HG03575 (cell line): ENCODE results near the gene ELF2.
"Not testable (repeated sequence)": the region's sequence is repeated elsewhere in the genome, so short reads cannot be mapped to it uniquely, and the experiment has no call there.

ENCODE experiments used
- ATAC-seq: cut with Tn5 transposase; IDR thresholded peaks from one replicate; pipeline ENCODE4 v1.9.1; 2021; ENCODE audit not compliant: unreplicated experiment, insufficient number of reproducible peaks, low FRiP score; ENCODE audit errors: extremely low read depth

ELF2 gene

DNA sequence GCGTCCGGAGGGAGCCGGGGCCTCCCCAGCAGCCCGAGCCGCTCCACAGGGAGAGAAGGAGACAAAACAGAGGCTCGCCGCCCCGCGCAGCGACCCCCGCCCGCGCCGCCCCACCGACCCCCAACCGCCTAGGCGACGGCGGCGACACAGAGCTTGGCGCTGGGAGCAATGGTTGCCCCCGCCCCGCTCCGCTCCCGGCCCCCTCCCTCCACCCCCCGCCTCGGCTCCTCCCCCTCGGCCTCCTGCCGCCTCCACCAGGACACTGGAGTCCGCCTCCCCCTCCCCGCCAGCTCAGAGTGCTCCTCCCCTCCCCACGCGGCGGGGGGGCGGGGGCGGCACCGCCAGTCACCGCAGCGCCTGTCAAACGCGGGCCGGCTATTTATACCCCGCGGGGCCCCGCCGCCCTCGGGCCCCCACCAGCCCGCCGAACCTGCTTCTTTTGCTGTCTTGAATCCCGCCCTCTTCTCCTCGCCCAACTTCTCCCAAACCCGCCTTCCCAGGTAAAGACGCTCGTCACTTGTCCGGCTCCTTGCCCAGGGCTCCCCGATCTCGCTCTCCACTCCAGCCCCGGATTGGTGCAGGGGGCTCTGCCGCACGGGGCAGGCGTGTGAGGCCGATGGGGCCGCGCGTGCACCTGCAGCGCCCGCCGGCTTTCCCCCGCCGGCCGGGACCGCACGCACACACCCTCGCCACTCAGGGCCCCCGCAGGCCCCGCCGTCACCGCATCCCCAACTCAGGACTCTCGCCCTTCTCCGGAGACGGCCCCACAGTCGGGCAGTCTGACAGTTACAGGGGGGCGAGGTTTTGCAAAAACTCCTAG lies at the start of gene ELF2:
Gene ELF2, minus strand, starts transcription at position 170 of the 820 bp plus-strand sequence. CDS start 39,517 bp downstream, outside the sequence.
- ATAC-seq: peak; percentile 16

DNA sequence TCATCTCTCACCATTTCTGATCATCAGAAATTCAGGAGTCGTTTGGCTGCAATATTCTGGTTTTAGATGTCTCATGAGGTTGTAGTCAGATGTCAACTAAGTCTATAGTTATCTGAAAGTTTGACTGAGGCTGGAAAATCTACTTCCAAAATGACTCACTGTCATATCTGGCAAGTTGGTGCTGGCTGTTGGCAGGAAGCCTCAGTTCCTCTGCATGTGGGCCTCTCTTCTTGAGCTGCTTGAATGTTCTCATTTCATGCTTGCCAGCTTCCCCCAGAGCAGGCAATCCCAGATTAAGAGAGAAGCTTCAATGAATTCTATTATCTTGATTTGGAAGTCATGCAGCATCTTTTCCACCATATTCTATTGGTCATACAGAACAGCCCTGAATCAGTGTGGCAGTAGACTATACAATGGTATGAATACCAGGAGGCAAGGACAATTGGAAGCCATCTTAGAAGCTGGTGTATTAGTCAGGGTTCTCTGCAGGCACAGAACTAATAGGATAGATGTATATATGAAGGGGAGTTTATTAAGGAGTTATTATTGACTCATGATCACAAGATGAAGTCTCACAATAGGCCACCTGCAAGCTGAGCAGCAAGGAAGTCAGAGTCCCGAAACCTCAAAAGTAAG lies 46.8 kb upstream of the ELF2 start:
- no peak for ATAC-seq

DNA sequence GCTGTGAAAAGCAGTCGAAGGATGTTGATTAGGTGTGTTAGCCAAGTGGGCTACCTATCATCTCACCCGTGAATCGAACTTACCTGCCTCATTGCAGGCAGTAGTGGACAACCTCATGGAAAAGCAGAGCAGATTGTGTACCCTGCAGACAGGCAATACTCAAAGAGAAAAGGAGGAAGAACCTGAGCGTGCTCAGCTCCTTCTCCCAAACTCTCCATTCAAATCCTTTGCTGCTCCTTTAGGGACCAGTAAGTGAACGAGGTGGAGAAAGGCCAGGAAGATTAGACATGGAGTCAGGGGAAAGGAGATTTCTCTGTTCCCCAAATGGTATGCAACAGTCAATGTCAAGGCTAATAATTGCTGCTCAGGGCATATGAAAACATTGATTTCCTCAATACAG lies 45.2 kb upstream of the ELF2 start:
- ATAC-seq: no peak

DNA sequence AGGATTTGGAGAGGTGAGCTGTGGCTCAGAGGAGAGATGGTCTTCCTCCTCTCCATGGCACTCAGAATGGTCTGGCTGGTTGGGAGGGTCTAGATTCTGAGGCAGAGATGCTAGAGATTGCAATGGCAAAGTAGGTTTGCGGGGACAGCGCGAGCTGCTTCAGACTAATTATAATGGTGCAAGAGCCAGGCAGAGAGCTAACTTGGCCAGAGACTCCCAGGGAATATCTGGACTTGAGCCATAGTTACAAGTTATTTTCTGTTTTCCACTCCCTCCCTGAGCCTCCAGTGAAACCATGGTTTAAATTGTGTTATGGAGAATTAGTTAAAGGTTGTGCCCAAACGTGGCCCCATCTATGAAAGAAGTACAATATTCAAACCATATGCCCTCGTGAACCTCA lies 44.7 kb upstream of the ELF2 start:
- ATAC-seq: no peak

DNA sequence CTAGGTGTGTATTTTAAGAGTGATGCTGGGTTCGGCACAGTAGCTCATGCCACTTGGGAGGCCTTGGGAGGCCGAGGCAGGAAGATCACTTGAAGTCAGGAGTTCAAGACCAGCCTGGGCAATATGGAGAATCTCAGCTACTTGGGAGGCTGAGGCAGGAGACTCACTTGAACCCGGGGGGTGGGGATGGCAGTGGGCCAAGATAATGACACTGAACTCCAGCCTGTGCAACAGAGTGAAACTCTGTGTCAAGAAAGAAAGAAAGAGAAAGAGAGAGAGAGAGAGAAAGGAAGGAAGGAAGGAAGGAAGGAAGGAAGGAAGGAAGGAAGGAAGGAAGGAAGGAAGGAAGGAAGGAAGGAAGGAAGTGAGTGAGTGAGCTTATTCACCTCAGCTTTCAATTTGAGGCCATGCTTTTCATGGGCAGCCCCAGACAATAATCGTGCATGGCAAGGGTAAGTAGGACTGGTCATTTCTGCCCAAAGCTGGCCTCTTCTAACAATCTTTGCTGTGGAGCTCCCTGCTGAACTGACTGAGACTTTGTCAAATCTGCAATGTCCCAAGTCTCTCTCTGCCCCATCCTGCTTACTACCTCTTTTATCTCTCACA lies 42.5 kb upstream of the ELF2 start:
- ATAC-seq: no peak

DNA sequence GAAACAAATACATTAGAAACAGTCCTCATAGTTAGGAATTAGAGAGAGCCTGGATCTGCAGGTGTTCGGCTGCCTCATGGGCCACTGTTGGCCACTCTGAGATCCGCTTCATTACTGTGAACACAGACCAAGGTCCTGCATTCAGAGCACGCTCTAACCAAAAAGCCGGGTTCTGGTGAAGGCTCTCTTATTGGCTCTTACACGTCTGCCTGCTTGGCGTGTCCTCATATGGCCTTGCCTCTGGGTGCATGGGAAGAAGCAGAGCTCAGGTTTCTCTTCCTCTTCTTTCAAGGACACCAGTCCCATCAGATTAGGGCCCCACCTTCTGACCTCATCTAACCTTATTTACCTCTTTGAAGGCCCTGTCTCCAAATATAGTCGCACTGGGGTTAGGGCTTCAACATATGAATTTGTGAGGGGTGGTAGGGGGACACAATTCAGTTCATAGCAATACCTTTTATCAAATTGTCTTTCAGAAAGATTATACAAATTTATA lies 37.1 kb upstream of the ELF2 start:
- ATAC-seq: peak; percentile 97

DNA sequence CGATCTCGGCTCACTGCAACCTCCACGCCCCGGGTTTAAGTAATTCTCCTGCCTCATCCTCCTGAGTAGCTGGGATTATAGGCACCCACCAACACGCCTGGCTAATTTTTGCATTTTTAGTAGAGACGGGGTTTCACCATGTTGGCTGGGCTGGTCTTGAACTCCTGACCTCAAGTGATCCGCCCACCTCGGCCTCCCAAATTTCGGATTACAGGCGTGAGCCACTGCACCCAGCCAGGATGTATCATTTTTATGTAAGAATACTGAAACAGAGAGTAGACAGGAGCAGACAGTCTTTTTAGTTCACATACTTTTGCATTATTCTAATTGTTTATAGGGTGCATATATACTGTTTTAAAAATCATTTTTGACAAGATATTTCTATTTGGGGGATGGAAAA lies 36.6 kb upstream of the ELF2 start:
- not testable (repeated sequence) for ATAC-seq

DNA sequence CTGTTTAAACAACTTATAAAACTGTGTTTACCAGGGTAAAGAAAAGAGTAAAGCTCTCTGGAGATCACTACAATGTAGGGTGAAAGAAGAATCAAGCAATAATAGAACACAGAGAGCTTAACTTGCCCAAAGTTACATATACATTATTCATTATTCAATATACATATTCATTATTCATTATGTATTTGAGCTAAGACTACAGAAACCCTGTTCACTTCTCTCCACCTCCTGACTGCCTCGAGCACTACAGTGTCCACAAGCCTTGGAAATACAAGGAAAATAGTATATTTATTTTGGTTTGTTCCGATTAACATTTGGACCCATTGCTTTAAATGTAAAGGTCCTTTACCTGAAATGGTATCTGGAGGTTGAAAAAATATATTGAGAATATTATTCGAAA lies 35.9 kb upstream of the ELF2 start:
- ATAC-seq: no peak

DNA sequence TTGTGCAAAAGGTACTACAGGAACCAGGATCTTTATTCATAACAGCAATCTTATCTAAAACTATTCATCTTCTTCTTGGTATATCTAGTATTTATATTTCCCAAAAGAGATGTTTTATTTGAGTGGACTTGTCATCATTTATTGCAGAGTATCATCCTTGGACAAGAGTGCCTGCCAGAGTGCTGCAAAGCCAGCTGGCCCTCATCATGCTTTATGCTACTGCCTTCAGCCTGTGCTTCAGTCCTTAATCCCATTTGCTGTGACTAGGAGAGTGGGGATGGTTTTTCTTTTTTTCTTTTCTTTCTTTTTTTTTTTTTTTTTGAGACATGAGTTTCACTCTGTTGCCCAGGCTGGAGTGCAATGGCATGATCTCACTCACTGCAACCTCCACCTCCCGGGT lies 33.5 kb upstream of the ELF2 start:
- no peak for ATAC-seq

DNA sequence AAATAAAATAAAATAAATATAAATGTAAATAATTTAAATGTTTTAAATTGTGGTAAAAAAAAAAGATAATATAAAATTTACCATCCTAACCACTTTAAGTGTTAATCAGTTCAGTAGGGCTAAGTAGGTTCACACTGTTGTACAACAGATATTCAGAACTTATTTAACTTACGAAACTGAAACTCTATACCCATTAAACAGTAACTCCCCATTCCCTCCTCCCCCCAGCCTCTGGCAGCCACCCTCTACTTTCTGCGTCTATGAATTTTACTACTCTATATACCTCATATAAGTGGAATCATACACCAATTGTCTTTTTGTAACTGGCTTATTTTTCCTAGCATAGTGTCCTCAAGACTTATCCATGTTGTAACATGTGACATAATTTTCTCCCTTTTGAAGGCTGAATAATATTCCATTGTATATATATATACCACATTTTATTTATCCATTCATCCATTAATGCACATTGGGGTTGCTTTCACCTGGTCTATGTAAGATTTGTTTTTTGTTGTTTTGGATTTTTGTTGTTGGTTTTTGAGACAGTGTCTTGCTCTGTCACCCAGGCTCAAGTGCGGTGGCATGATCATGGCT lies 32.5 kb upstream of the ELF2 start:
- ATAC-seq: no peak

DNA sequence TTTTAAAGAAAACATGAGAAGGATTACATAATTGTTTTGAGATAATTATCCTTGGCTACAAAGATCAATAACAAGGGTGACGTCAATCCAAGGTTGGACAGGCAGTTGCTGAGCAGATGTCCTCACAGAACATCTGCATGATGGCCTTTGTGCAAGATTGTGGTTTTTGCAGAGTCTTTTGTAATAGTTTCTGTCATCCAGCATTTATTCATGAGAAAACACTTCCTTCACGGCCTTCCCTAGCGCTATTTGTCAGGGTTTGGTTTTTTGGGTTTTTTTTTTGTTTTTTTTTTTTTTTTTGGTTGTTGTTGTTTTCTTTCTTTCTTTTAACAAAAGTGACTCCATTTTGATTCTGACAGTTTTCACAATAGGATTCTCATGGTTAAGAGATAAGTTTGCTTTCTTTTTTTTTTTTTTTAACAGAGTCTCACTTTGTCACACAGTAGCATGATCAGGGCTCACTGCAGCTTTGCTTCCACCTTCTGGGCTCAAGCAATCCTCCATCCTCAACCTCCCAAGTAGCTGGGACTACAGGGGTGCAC lies 31.5 kb upstream of the ELF2 start:
- no peak for ATAC-seq

DNA sequence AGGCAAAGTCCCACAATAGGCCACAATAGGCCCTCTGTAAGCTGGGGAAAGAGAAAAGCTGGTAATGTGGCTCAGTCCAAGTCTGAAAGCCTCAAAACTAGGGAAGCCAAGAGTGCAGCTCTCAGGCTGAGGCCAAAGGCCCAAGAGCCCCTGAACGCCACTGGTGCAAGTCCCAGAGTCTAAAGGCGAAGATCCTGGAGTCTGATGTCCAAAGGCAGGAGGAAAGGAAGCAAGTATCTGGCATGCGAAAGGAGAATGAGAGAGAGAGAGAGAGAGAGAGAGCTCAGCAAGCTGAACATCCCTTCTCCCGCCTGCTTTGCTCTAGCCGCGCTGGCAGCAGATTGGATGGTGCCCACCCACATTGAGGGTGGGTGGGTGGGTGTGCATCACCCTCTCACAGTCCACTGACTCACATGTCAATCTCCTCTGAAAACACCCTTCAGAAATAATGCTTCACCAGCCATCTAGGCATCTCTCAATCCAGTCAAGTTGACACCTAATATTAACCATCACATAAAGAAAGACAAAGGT lies 30.9 kb upstream of the ELF2 start:
- ATAC-seq: no peak

DNA sequence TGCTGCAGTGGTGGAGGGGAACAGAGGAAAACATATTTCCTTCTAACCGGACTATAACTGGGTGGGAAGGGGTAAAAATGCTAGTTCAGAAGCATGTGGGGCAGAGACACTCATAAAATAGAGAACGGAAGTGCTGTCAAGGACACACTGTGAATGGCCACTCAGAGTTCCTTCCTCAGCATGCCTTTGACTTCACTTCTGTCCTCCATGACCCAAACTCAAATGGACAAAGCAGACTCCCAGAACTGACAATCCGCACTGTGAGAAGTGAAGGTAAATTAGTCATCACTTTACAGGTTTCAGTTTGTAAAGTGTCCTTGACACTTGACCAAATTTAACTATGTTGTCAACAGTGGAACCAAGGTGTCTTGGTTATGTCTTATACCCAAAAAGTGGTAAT lies 30.2 kb upstream of the ELF2 start:
- no peak for ATAC-seq

DNA sequence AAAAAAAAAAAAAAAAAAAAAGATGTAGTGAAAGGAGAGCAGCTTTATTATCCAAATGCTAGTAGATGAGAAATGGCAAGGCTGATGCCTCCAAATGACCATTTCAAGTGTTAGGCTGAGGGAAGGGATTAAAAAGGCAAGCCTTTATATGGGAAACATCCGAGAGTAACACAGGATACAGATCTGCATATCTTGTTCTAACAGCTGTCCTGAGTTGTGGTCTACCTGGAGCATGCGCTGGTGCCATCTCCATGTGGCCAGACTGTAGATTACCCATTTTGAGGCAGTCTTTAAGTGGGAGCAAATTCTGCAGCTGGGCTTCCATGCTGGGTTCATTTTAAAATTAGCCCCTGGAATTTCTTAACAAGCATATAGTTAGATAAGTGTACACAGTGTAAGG lies 26.0 kb upstream of the ELF2 start:
- no peak for ATAC-seq

DNA sequence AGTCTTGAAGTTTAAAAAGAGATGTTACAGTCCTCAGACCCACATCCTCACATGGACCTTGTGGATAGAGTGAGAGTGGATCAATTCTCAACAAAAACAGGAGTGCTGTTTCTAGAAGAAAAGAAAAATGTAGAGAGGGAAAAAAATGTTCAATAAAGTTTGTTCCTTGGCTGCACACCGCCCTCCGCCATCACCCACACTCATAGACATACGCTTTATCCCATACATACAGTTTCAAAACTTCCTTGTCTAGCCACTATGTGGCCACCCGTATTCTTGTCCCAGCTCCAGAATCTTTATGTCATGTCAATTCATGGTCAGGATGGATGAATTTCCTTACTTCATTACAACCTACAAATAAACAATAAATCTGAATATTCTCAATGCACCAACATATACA lies 23.5 kb upstream of the ELF2 start:
- ATAC-seq: no peak

DNA sequence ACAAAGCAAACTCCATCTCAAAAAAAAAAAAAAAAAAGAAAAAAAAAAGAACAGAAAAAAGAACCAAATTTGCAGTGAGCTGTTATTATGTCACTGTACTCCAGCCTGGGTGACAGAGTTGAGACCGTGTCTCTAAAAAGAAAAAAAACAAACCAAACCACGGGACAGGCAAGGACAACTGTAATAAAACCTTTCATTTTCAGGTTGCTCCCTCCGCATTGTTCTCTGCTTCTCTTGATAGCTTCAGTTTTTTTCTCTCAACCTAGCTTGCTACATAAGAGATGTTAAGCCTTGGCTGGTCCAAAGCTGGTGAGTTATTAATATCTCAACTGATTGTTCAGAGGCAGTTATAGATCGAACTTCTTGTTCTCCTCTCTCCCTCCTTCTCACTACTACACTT lies 23.1 kb upstream of the ELF2 start:
- ATAC-seq: no peak

DNA sequence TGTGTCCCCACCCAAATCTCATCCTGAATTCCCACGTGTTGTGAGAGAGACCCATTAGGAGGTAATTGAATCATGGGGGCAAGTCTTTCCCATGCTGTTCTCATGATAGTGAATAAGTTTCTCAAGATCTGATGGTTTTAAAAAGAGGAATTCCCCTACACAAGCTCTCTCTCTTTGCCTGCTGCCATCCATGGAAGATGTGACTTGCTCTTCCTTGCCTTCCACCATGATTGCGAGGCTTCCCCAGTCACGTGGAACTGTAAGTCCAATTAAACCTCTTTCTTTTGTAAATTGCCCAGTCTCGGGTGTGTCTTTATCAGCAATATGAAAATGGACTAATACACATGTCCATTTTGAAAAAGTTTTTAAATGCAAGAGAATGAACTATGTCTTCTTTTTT lies 20.2 kb upstream of the ELF2 start:
- ATAC-seq: not testable (repeated sequence)

DNA sequence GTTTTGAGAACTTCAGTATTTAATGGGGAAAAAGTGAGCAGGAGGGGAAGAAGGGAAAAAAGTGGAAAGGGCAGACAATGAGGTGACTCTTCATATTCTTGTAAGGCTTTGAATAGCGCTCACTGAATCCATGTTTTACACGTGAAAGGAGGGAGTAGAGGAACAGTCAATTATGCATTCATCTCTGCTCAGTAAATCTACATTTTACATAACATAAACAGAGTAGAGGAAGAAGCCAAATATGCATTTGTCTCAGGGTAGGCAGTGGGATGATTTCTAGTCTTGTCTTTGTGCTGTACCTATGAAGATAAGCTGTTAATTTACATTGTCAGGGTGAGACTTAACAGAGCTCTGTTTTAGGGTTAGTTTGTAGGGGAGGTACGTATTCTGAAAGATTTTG lies 19.4 kb upstream of the ELF2 start:
- ATAC-seq: no peak

DNA sequence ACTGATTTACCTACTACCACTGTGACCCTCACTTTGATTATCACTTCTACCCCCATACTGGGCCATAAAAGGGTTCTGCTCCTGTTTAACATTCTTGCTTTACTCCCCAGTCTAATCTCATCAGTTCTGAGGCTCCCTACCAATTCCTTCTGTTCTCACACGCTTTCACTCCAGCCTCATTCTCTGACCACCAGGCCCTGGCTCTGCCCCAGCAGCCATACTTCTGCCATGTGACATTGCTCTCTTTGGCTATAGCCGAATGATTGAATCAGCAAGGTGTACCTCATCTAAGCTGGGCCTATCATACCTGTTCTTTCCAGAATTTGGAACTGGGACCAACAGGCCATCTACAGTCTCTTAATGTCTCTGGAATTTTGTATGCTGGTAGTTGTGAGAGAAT lies 14.4 kb upstream of the ELF2 start:
- no peak for ATAC-seq
